Brain microvascular endothelial cell (primary cell): ENCODE measurements around the gene GALNS.

ENCODE experiments used
- DNase-seq: peaks from one replicate; pipeline ENCODE4 v3.0.0-alpha.2; 2020
- H3K27ac ChIP-seq: fragments of 250-450 bp; sonication (Bioruptor Pico); 2 replicates; pipeline ENCODE4 v1.5.1; 2020; ENCODE audit warnings: mild to moderate bottlenecking, moderate library complexity
- H3K27me3 ChIP-seq: fragments of 250-450 bp; sonication (Bioruptor Pico); replicated peaks from 2 replicates; pipeline ENCODE4 v1.5.1; 2020; ENCODE audit warnings: mild to moderate bottlenecking
- H3K36me3 ChIP-seq: fragments of 250-450 bp; sonication (Bioruptor Pico); replicated peaks from 2 replicates; pipeline ENCODE4 v1.5.1; 2020; ENCODE audit warnings: mild to moderate bottlenecking
- H3K4me3 ChIP-seq: 2 replicates; pipeline ENCODE4 v1.5.1; 2011; ENCODE audit warnings: low read depth, mild to moderate bottlenecking, control low read depth, low read length, moderate library complexity
- in situ Hi-C: cut with HindIII; loops from 2 replicates; pipeline ENCODE4 v1.10.0; 2017; ENCODE audit warnings: low sequenced_read_pairs, low pct_ligation_motif_present
- TF ChIP-seq, protein P1 (sequence below): IDR thresholded peaks from 2 replicates; pipeline ENCODE4 v1.5.1; 2011; ENCODE audit warnings: low read depth, mild to moderate bottlenecking, moderate library complexity, low read length, control low read depth, inconsistent platforms; ENCODE audit errors: missing control alignments

Gene GALNS

DNA sequence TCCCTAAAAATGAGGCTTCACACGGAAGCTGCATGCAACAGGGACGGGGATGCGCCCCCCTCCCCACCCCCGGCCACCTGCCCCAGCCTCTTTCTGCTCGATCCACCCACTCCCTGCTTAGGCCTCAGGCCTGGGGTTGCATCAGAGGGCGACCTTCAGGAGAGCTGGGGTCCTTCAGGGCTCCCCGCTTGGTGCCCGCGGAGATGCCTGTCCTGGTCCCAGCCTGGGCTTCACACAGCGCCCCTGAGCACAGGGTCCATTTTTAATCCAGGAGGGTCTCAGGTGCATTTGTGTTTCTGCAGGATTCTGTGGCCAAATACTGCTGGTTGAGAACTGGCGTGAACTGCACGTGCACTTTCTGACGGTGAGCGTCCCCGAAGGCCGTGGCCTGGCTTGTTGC is 37.6 kb downstream of the GALNS start:
- no peaks in the 10 kb centered on the region for H3K27me3 ChIP-seq
- TF ChIP-seq, protein P1, sequence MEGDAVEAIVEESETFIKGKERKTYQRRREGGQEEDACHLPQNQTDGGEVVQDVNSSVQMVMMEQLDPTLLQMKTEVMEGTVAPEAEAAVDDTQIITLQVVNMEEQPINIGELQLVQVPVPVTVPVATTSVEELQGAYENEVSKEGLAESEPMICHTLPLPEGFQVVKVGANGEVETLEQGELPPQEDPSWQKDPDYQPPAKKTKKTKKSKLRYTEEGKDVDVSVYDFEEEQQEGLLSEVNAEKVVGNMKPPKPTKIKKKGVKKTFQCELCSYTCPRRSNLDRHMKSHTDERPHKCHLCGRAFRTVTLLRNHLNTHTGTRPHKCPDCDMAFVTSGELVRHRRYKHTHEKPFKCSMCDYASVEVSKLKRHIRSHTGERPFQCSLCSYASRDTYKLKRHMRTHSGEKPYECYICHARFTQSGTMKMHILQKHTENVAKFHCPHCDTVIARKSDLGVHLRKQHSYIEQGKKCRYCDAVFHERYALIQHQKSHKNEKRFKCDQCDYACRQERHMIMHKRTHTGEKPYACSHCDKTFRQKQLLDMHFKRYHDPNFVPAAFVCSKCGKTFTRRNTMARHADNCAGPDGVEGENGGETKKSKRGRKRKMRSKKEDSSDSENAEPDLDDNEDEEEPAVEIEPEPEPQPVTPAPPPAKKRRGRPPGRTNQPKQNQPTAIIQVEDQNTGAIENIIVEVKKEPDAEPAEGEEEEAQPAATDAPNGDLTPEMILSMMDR: no peak
- in situ Hi-C loops: no loop called here
- DNase-seq: no peak
- H3K36me3 ChIP-seq: no peaks in the 10 kb centered on the region
- no peak overlapping the region for H3K4me3 ChIP-seq
- no peak overlapping the region for H3K27ac ChIP-seq

GRCh38 chr16:88818575-88818874 is 38.2 kb downstream of the GALNS start:
- no peaks in the 10 kb centered on the region for H3K27me3 ChIP-seq
- in situ Hi-C loops: no loop called here
- no peak for DNase-seq
- no peak overlapping the region for H3K27ac ChIP-seq
- H3K4me3 ChIP-seq: no peak overlapping the region
- TF ChIP-seq, protein P1: no peak
- no peaks in the 10 kb centered on the region for H3K36me3 ChIP-seq

- in situ Hi-C loops: no loop called here
- H3K27me3 ChIP-seq: no peaks in the 10 kb centered on the region
- no peak overlapping the region for H3K4me3 ChIP-seq
- DNase-seq: peak; percentile 8
- no peak overlapping the region for H3K27ac ChIP-seq
- H3K36me3 ChIP-seq: no peaks in the 10 kb centered on the region
- TF ChIP-seq, protein P1: no peak
These were observed 38.8 kb downstream of the GALNS start for GRCh38 chr16:88817785-88818574.

- no peak for DNase-seq
- H3K4me3 ChIP-seq: no peak overlapping the region
- TF ChIP-seq, protein P1: no peak
- H3K27me3 ChIP-seq: no peaks in the 10 kb centered on the region
- no peaks in the 10 kb centered on the region for H3K36me3 ChIP-seq
- no peak overlapping the region for H3K27ac ChIP-seq
- in situ Hi-C loops: no loop called here
These were observed 39.8 kb downstream of the GALNS start for GRCh38 chr16:88816736-88817535.

GRCh38 chr16:88815901-88816589 is 40.7 kb downstream of the GALNS start:
- in situ Hi-C loops: no loop called here
- TF ChIP-seq, protein P1: peak; percentile 83
- H3K36me3 ChIP-seq: no peaks in the 10 kb centered on the region
- no peak overlapping the region for H3K4me3 ChIP-seq
- no peaks in the 10 kb centered on the region for H3K27me3 ChIP-seq
- no peak overlapping the region for H3K27ac ChIP-seq
- no peak for DNase-seq
